ENCODE measurements around the gene KLHL28.

KLHL28 gene
- 45.1 to 66.3 reads per million in 2 experiments for total RNA-seq

GRCh38 chr14:44961554-44962333 is at the start of gene KLHL28, which contains the start of gene TOGARAM1:
Gene KLHL28 (minus strand): TSS chr14:44961947. CDS start chr14:44945928, 16,019 bp downstream.
Gene TOGARAM1 (plus strand): TSS chr14:44962190. CDS start chr14:44962422, 232 bp downstream.
- peak; percentile 97 for DNase-seq (ENCODE audit: low read depth)

- DNase-seq (ENCODE audit: low read depth): no peak
Observed at GRCh38 chr14:45003924-45004323, 42.2 kb upstream of the KLHL28 start.

DNA sequence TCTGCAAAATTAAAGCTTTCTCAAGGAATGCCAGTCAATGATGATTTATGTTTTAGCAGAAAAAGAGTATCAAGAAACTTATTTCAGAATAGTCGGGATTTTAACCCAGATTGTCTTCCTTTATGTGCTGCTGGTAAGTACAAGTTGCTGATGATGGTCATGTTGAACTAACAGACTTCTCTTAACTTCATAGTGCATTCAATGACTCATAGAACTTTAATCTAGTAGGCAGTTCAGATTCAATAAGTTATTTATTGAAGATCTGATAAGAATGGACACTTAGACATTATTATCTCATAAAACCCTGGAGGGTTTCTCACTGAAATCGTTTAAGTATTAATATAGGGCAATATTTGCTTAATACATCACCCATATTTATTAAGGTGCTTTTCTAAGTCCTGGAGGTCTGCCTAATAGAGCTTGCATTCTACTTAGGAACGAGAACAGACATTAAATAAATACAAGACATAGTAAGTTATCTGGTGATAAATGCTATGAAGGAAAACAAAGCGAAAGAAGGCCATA is 34.1 kb upstream of the KLHL28 start:
- no peak for DNase-seq (ENCODE audit: low read depth)

- DNase-seq (ENCODE audit: low read depth): no peak
Observed at GRCh38 chr14:44995196-44995595, 33.4 kb upstream of the KLHL28 start.

DNA sequence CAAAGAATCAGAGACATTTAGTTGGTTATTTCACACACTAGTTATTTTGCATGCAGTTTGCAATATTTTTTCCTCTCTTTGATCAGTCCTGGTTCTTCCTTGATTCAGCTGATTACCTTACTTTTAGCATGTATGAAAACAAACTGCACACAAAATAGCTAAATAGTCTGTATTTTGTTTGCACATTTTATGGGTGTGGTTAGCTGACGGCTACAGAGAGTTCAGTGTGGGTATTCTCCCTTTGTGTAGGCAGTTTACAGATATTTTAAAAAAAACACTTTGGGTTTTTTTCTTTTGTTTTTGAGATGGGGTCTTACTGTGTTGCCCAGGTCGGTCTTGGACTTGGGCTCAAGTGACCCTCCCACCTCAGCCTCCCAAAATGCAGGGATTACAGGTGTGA is 28.8 kb upstream of the KLHL28 start:
- DNase-seq (ENCODE audit: low read depth): no peak

GRCh38 chr14:44989497-44990440 is 28.0 kb upstream of the KLHL28 start:
- DNase-seq (ENCODE audit: low read depth): no peak

- no peak for DNase-seq (ENCODE audit: low read depth)
Observed at GRCh38 chr14:44988694-44989093, 26.9 kb upstream of the KLHL28 start.

DNA sequence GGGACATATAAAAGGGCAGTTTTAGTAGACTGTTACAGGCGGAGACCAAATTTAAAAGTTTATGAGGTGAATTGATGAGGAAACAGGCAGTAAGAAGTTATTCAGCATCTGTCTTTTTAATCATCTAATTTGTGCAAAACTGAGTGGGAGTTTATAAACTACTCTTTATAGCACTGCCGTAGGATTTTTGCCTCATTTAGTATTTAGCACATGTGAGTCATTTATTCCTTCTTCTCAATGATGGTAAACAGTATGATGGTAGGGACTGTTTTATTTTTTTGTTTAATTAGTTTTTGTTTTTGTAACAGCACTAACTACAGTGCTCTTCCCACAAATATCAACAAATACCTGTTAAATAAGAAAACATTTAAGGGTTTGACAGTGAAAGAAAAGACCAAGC is 20.8 kb upstream of the KLHL28 start:
- DNase-seq (ENCODE audit: low read depth): no peak

DNA sequence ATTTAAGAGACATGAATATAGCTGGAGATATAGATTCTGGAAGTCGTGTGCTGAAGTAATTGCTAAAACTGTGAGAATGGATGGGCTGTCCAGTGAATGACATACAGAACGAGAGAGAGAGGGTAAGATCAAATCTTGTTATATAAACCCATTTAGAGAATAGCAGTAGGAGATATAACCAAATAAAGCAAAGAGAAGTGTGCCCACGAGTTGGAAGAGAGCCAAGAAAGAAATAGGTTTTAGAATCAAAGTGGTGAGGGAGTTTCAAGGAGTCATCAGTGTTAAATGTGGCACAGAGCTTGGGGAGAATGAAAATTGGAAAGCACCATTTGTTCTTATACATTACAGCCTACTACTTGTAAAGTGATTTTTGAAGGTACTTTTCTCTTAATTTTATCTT is 19.5 kb upstream of the KLHL28 start:
- DNase-seq (ENCODE audit: low read depth): no peak

- no peak for DNase-seq (ENCODE audit: low read depth)
Observed at GRCh38 chr14:44979740-44980356, 18.1 kb upstream of the KLHL28 start.

DNA sequence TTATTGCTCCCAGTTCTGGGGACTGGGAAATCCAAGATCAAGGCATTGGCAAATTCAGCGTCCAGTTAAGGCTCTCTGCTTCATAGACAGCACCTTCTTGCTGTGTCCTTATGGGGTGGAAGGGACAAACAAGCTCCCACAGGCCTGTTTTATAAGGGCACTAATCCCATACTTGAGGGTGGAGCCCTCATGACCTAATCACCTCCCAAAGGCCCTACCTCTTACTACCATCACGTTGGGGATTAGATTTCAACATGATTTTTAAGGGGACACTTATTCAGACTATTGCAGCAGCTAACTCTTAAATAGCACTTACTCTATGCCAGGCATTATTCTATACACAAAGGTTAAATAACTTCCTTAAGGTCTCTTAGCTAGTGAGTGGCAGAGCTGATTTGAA is 17.5 kb upstream of the KLHL28 start:
- no peak for DNase-seq (ENCODE audit: low read depth)

GRCh38 chr14:44971459-44971858 is 9.7 kb upstream of the KLHL28 start:
- no peak for DNase-seq (ENCODE audit: low read depth)

GRCh38 chr14:44970907-44971306 is 9.2 kb upstream of the KLHL28 start:
- DNase-seq (ENCODE audit: low read depth): no peak

DNA sequence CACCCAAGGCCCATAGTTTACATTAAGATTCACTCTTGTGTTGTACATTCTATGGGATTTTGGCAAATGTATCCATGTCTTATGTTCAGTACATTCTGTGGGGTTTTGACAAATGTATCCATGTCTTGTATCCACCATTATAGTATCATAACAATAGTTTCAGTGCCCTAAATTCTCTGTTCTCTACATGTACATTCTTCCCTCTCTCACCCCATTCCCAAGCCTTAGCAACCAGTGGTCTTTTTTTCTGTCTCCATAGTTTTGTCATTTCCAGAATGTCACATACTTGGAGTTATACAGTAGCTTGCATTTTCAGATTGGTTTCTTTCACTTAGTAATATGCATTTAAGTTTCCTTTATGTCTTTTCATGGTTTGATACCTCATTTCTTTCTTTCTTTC is 7.0 kb upstream of the KLHL28 start:
- no peak for DNase-seq (ENCODE audit: low read depth)

DNA sequence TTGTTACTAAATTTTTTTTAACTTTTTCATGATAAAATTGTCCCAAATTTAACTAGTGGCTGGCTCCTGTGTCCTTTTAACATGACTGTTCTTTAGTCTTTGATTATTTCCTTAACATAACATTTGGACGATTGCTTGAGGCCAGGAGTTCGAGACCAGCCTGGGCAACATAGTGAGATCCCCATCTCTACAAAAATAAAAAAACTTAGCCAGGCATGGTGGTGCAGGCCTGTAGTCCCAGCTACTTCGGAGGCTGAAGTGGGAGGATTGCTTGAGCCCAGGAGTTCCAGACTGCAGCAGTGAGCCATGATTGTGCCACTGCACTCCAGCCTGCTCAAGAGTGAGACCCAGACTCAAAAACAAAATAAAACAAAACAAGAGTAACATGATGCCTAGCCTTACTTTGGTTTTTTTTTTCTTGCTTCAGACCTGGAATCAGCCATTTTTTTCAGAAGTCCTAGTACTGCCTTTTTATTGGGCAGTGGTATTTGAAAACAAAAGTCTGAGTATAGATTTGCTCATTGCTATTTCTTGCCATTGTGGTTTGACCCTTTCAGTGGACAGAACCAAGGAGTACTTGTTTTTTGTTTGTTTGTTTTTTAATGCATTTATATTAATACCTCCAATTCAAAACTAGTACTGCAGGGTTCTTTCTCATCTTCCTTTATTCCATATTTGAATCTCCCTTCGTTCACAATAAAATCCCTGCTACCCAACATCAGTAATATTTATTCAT is 5.0 kb upstream of the KLHL28 start:
- DNase-seq (ENCODE audit: low read depth): no peak

- DNase-seq (ENCODE audit: low read depth): no peak
Observed at GRCh38 chr14:44963775-44964380, 2.1 kb upstream of the KLHL28 start.

DNA sequence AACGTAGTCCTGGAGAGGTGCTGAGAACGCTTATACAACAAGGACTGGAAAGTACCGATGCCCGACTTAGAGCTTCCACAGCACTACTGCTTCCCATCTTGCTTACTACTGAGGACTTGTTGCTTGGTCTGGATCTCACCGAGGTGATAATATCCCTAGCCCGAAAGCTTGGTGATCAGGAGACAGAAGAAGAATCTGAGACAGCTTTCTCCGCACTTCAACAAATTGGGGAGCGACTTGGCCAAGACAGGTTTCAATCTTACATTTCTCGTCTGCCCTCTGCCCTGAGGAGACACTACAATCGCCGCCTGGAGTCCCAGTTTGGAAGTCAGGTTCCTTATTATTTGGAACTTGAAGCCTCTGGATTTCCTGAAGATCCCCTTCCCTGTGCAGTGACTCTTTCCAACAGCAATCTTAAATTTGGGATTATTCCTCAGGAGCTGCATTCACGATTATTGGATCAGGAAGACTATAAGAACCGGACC is 1.3 kb upstream of the KLHL28 start:
- DNase-seq (ENCODE audit: low read depth): no peak

- DNase-seq (ENCODE audit: low read depth): no peak
Observed at GRCh38 chr14:44962334-44963043, 742 bp upstream of the KLHL28 start.

DNA sequence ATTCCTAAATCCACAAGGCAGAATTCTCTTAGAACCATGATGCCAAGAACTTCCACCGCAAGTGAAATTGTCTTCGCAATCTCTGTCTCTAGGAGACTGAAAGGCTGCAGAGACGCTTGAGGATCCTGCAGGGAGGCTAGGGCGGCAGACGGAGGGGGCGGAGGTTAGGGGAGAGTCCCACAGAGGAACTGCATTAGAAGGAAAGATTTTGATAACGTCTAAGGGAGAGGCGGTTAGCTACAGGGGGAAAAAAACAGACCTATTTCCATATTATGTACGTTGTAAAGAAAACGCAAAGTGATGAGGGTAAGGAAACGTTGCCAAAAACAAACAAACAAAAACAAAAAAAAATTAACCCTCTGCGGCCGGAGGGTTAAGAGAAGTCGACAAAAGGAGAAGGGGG is 595 bp downstream of the KLHL28 start:
- DNase-seq (ENCODE audit: low read depth): peak; percentile 50

DNA sequence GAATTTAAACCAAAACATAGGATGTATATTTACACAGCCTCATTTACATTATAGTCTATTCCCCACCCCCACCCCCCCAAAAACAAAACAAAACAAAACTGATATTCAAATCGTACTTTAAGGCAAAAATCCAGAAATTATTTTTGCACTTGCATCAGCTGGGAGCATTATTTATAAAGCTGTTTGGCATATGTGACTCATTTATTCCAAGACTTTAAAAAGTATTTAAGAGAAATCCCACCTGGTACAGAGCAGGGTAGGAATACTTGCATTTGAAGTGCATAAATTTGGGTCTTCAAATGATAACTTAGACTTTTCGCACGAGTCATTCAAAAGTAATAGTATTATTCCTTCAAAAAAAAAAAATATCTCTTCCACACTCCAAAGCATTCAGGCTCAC is 1.1 kb downstream of the KLHL28 start:
- no peak for DNase-seq (ENCODE audit: low read depth)

Measured in T follicular helper cell (primary cell).